OCI-LY1 (cell line): ENCODE data around the gene AUH.

Experiments
- H2AFZ ChIP-seq: fragments of 200-600 bp; sonication (generic), shearing (Covaris generic); 2 replicates; pipeline ENCODE4 v1.6.0; 2014; ENCODE audit warnings: antibody characterized with exemption, mild to moderate bottlenecking, low read length
- H3F3A ChIP-seq: fragments of 200-600 bp; sonication (generic), shearing (Covaris generic); 2 replicates; pipeline ENCODE4 v1.6.0; 2014; ENCODE audit warnings: mild to moderate bottlenecking, antibody characterized with exemption, low read length, moderate library complexity; ENCODE audit not compliant: insufficient read depth
- H3K27ac ChIP-seq: fragments of 200-600 bp; sonication (generic); 2 replicates; pipeline ENCODE4 v1.5.1; 2014; ENCODE audit warnings: low read length, mixed run types, mild to moderate bottlenecking, low read depth; ENCODE audit not compliant: poor library complexity, severe bottlenecking
- H3K27me3 ChIP-seq: fragments of 200-600 bp; sonication (generic); 2 replicates; pipeline ENCODE4 v1.6.0; 2014; ENCODE audit warnings: antibody characterized with exemption, mild to moderate bottlenecking, low read length, moderate library complexity; ENCODE audit not compliant: insufficient read depth
- H3K36me3 ChIP-seq: fragments of 200-600 bp; sonication (generic); 2 replicates; pipeline ENCODE4 v1.6.1; 2014; ENCODE audit warnings: mild to moderate bottlenecking, antibody characterized with exemption, low read length, moderate library complexity, mixed read lengths; ENCODE audit not compliant: insufficient read depth
- H3K4me1 ChIP-seq: fragments of 200-600 bp; sonication (generic); 2 replicates; pipeline ENCODE4 v1.5.1; 2014; ENCODE audit warnings: mild to moderate bottlenecking, low read length, moderate library complexity; ENCODE audit not compliant: insufficient read depth, severe bottlenecking
- H3K4me2 ChIP-seq: fragments of 200-600 bp; sonication (generic), shearing (Covaris generic); 2 replicates; pipeline ENCODE4 v1.6.1; 2014; ENCODE audit warnings: low read length
- H3K4me3 ChIP-seq: fragments of 200-600 bp; sonication (generic); 2 replicates; pipeline ENCODE4 v1.5.1; 2014; ENCODE audit warnings: low read length, low read depth, mild to moderate bottlenecking, mixed read lengths; ENCODE audit not compliant: poor library complexity, severe bottlenecking
- H3K79me2 ChIP-seq: fragments of 200-600 bp; shearing (Covaris generic); 2 replicates; pipeline ENCODE4 v1.6.1; 2016; ENCODE audit warnings: mixed run types, low read length, mixed read lengths; ENCODE audit not compliant: insufficient read depth
- H3K9ac ChIP-seq: fragments of 200-600 bp; sonication (generic), shearing (Covaris generic); 2 replicates; pipeline ENCODE4 v1.6.1; 2014; ENCODE audit warnings: mild to moderate bottlenecking, low read length, mixed read lengths
- H3K9me2 ChIP-seq: fragments of 200-600 bp; sonication (generic), shearing (Covaris generic); 2 replicates; pipeline ENCODE4 v1.6.1; 2014; ENCODE audit warnings: low read depth, mild to moderate bottlenecking, low read length, mixed read lengths
- H3K9me3 ChIP-seq: fragments of 200-600 bp; shearing (Covaris generic); 2 replicates; pipeline ENCODE4 v1.6.1; 2014; ENCODE audit warnings: low read length, mixed read lengths
- H4K20me1 ChIP-seq: fragments of 200-600 bp; sonication (generic), shearing (Covaris generic); 2 replicates; pipeline ENCODE4 v1.6.0; 2016; ENCODE audit warnings: mild to moderate bottlenecking, low read length; ENCODE audit not compliant: insufficient read depth
- EZH2 ChIP-seq: fragments of 200-600 bp; sonication (generic), shearing (Covaris generic); IDR thresholded peaks from 2 replicates; pipeline ENCODE4 v1.8.0; 2017; ENCODE audit warnings: borderline replicate concordance, mixed run types, mild to moderate bottlenecking, antibody characterized with exemption, low read length, moderate library complexity, mixed read lengths
- TF ChIP-seq, protein P1 (sequence below): fragments of 200-600 bp; sonication (generic), shearing (Covaris generic); IDR thresholded peaks from 2 replicates; pipeline ENCODE4 v1.5.1; 2017; ENCODE audit warnings: mild to moderate bottlenecking, antibody characterized with exemption, low read length, moderate library complexity, mixed read lengths

AUH gene

GRCh38 chr9:91408475-91408874 lies 46.8 kb upstream of the AUH start:
- Histone ChIP-seq H3K27ac (no peak overlapping the region), H2AFZ (no peak overlapping the region), H4K20me1 (no peaks in the 10 kb centered on the region), H3K79me2 (no peaks in the 10 kb centered on the region), H3K9me2 (no peaks in the 10 kb centered on the region), H3K9me3 (no peaks in the 10 kb centered on the region), H3K4me1 (no peaks in the 10 kb centered on the region), H3K4me2 (no peak overlapping the region), H3K27me3 (no peaks in the 10 kb centered on the region), H3K9ac (no peak overlapping the region), H3K36me3 (no peaks in the 10 kb centered on the region; the same call in 1 of the 2 replicates), H3K4me3 (no peak overlapping the region), H3F3A (no peaks in the 10 kb centered on the region)
- TF ChIP-seq, protein P1, sequence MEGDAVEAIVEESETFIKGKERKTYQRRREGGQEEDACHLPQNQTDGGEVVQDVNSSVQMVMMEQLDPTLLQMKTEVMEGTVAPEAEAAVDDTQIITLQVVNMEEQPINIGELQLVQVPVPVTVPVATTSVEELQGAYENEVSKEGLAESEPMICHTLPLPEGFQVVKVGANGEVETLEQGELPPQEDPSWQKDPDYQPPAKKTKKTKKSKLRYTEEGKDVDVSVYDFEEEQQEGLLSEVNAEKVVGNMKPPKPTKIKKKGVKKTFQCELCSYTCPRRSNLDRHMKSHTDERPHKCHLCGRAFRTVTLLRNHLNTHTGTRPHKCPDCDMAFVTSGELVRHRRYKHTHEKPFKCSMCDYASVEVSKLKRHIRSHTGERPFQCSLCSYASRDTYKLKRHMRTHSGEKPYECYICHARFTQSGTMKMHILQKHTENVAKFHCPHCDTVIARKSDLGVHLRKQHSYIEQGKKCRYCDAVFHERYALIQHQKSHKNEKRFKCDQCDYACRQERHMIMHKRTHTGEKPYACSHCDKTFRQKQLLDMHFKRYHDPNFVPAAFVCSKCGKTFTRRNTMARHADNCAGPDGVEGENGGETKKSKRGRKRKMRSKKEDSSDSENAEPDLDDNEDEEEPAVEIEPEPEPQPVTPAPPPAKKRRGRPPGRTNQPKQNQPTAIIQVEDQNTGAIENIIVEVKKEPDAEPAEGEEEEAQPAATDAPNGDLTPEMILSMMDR = no peak
- no peak for TF ChIP-seq EZH2

GRCh38 chr9:91407580-91408318 lies 46.0 kb upstream of the AUH start:
- Histone ChIP-seq H3K27me3 (no peaks in the 10 kb centered on the region), H3K4me1 (no peaks in the 10 kb centered on the region), H3K27ac (no peak overlapping the region), H3K9ac (no peak overlapping the region), H3F3A (no peaks in the 10 kb centered on the region), H3K36me3 (no peaks in the 10 kb centered on the region; the same call in 1 of the 2 replicates), H3K9me3 (no peaks in the 10 kb centered on the region), H4K20me1 (no peaks in the 10 kb centered on the region), H3K4me3 (no peak overlapping the region), H3K79me2 (no peaks in the 10 kb centered on the region), H3K9me2 (no peaks in the 10 kb centered on the region), H2AFZ (no peak overlapping the region), H3K4me2 (no peak overlapping the region)
- TF ChIP-seq, protein P1 = no peak
- no peak for TF ChIP-seq EZH2

GRCh38 chr9:91405343-91406077 lies 43.8 kb upstream of the AUH start:
- Histone ChIP-seq H3K27me3 (no peaks in the 10 kb centered on the region), H3F3A (no peaks in the 10 kb centered on the region), H3K4me3 (no peak overlapping the region), H2AFZ (no peak overlapping the region), H3K9ac (no peak overlapping the region), H3K9me3 (no peaks in the 10 kb centered on the region), H3K36me3 (no peaks in the 10 kb centered on the region; the same call in 1 of the 2 replicates), H4K20me1 (no peaks in the 10 kb centered on the region), H3K4me2 (no peak overlapping the region), H3K27ac (no peak overlapping the region), H3K4me1 (no peaks in the 10 kb centered on the region), H3K9me2 (no peaks in the 10 kb centered on the region), H3K79me2 (no peaks in the 10 kb centered on the region)
- TF ChIP-seq, protein P1 = no peak
- TF ChIP-seq EZH2 = no peak
